GM18909 (cell line): ENCODE results near the gene RASA3.

Experiments
- ATAC-seq: cut with Tn5 transposase; IDR thresholded peaks from one replicate; pipeline ENCODE4 v1.9.1; 2021; ENCODE audit warnings: mild to moderate bottlenecking; ENCODE audit not compliant: unreplicated experiment, poor library complexity

RASA3 gene

GRCh38 chr13:114013952-114014629, 118.3 kb downstream of the RASA3 start:
- ATAC-seq, result no peak

GRCh38 chr13:114013336-114013735, 119.1 kb downstream of the RASA3 start:
- ATAC-seq, result no peak

- ATAC-seq, result no peak
Observed at GRCh38 chr13:114012921-114013320, 119.5 kb downstream of the RASA3 start.

GRCh38 chr13:114012141-114012540, 120.3 kb downstream of the RASA3 start:
- ATAC-seq, result no peak

- no peak for ATAC-seq
Observed at GRCh38 chr13:114011226-114011625, 121.2 kb downstream of the RASA3 start.

- ATAC-seq, result no peak
Observed at GRCh38 chr13:114010401-114011101, 121.9 kb downstream of the RASA3 start.

- ATAC-seq, result no peak
Observed at GRCh38 chr13:114009590-114010400, 122.6 kb downstream of the RASA3 start.

- no peak for ATAC-seq
Observed at GRCh38 chr13:114008964-114009589, 123.3 kb downstream of the RASA3 start.

- no peak for ATAC-seq
Observed at GRCh38 chr13:114007566-114007965, 124.9 kb downstream of the RASA3 start.

GRCh38 chr13:114005206-114005724, 127.2 kb downstream of the RASA3 start:
- no peak for ATAC-seq

GRCh38 chr13:114004420-114005205, 127.8 kb downstream of the RASA3 start:
- ATAC-seq, result no peak

GRCh38 chr13:114002771-114003321, 129.6 kb downstream of the RASA3 start:
- no peak for ATAC-seq

- no peak for ATAC-seq
Observed at GRCh38 chr13:114002009-114002544, 130.3 kb downstream of the RASA3 start.

GRCh38 chr13:114001331-114002008, 131.0 kb downstream of the RASA3 start:
- no peak for ATAC-seq

GRCh38 chr13:114000151-114001040, 132.0 kb downstream of the RASA3 start:
- ATAC-seq, result no peak

- no peak for ATAC-seq
Observed at GRCh38 chr13:113999618-113999910, 132.9 kb downstream of the RASA3 start.

GRCh38 chr13:113998781-113999617, 133.4 kb downstream of the RASA3 start:
- no peak for ATAC-seq
